HG02571 (cell line): Measurements from ENCODE around the gene KRTAP5-5.
"Not testable (repeated sequence)": the region's sequence is repeated elsewhere in the genome, so short reads cannot be mapped to it uniquely, and the experiment has no call there.

Source experiments
- ATAC-seq: cut with Tn5 transposase; IDR thresholded peaks from one replicate; pipeline ENCODE4 v1.9.1; 2021; ENCODE audit warnings: mild to moderate bottlenecking, moderate library complexity; ENCODE audit not compliant: unreplicated experiment

Gene KRTAP5-5

GRCh38 chr11:1640076-1640946, 10.7 kb downstream of the KRTAP5-5 start:
- no peak for ATAC-seq

GRCh38 chr11:1641096-1641495, 11.5 kb downstream of the KRTAP5-5 start:
- no peak for ATAC-seq

GRCh38 chr11:1642288-1643145, 12.9 kb downstream of the KRTAP5-5 start:
- ATAC-seq = no peak

GRCh38 chr11:1643146-1643690, 13.6 kb downstream of the KRTAP5-5 start:
- ATAC-seq = no peak

- ATAC-seq = no peak
These were observed 15.2 kb downstream of the KRTAP5-5 start for GRCh38 chr11:1644601-1645356.

GRCh38 chr11:1645357-1645821, 15.8 kb downstream of the KRTAP5-5 start:
- ATAC-seq = no peak

- ATAC-seq = not testable (repeated sequence)
These were observed 17.0 kb downstream of the KRTAP5-5 start for GRCh38 chr11:1646540-1646939.

- ATAC-seq = no peak
These were observed 18.5 kb downstream of the KRTAP5-5 start for GRCh38 chr11:1647901-1648652.

- ATAC-seq = no peak
These were observed 19.3 kb downstream of the KRTAP5-5 start for GRCh38 chr11:1648653-1649420.

- ATAC-seq = no peak
These were observed 20.7 kb downstream of the KRTAP5-5 start for GRCh38 chr11:1650034-1650917.

GRCh38 chr11:1650918-1651262, 21.3 kb downstream of the KRTAP5-5 start:
- no peak for ATAC-seq

GRCh38 chr11:1651411-1651980, 21.9 kb downstream of the KRTAP5-5 start:
- ATAC-seq = no peak

- ATAC-seq = no peak
These were observed 22.5 kb downstream of the KRTAP5-5 start for GRCh38 chr11:1652026-1652425.

GRCh38 chr11:1652442-1652770, 22.8 kb downstream of the KRTAP5-5 start:
- ATAC-seq = no peak

- no peak for ATAC-seq
These were observed 23.4 kb downstream of the KRTAP5-5 start for GRCh38 chr11:1652771-1653540.

GRCh38 chr11:1653541-1654387, 24.2 kb downstream of the KRTAP5-5 start:
- ATAC-seq = no peak
